Activated CD4-positive, alpha-beta memory T cell treated with anti-CD3 and anti-CD28 coated beads, Interleukin-2, amount 10 ng/mL, durations not matched to agents 7 days and 5 days (primary cell): ENCODE measurements around the gene SLC39A8. TPM values are rescaled to one million over a fixed set of nuclear protein-coding genes. Genes with fewer than 3 reads are reported as not detected.
"Not testable (repeated sequence)": the region's sequence is repeated elsewhere in the genome, so short reads cannot be mapped to it uniquely, and the experiment has no call there.

Experiments used
- CTCF ChIA-PET: fragments of 350-600 bp; sonication (Branson Sonifier 250); formaldehyde crosslinking; loops from one replicate; lab custom pipeline; 2021; ENCODE audit warnings: antibody characterized with exemption, inconsistent platforms; lab: Charles Lee
- POLR2A ChIA-PET: fragments of 350-600 bp; sonication (Branson Sonifier 250); formaldehyde crosslinking; loops from one replicate; lab custom pipeline; 2021; ENCODE audit warnings: antibody characterized with exemption; lab: Charles Lee
- DNase-seq: peaks from one replicate; pipeline ENCODE4 v3.0.0-alpha.2; 2020
- H3K27ac Mint-ChIP-seq: one replicate; pipeline ENCODE4 v1.8.0; 2021; ENCODE audit warnings: mild to moderate bottlenecking, mixed read lengths
- H3K27me3 Mint-ChIP-seq: one replicate; pipeline ENCODE4 v1.8.0; 2021; ENCODE audit warnings: mixed read lengths
- H3K36me3 Mint-ChIP-seq: one replicate; pipeline ENCODE4 v1.8.0; 2021; ENCODE audit warnings: low read depth, mixed read lengths
- H3K4me1 Mint-ChIP-seq: one replicate; pipeline ENCODE4 v1.8.0; 2021; ENCODE audit warnings: mixed read lengths
- H3K4me3 Mint-ChIP-seq: one replicate; pipeline ENCODE4 v1.8.0; 2021; ENCODE audit warnings: mild to moderate bottlenecking, mixed read lengths
- H3K9me3 Mint-ChIP-seq: one replicate; pipeline ENCODE4 v1.8.0; 2021; ENCODE audit warnings: mixed read lengths
- total RNA-seq, 2 experiments: library from RNA; stranded (reverse); gene quantifications; one replicate each; pipeline ENCODE4 v1.2.3, GENCODE V29; 2021

Gene SLC39A8
- 100 to 1,000 TPM; 101 to 103 TPM for total RNA-seq

GRCh38 chr4:102344954-102345794 lies at the start of gene SLC39A8:
SLC39A8 (minus strand) TSS chr4:102345482; CDS start chr4:102344662, 820 bp downstream.
- peak within 1 kb of the TSS; percentile 92 for H3K27ac Mint-ChIP-seq

GRCh38 chr4:102392033-102392744 lies 46.9 kb upstream of the SLC39A8 start:
- H3K4me1 Mint-ChIP-seq = peaks cover 9% of the 10 kb centered on the region
- ChIA-PET CTCF (no interaction called here), POLR2A (no interaction called here)
- H3K36me3 Mint-ChIP-seq = no peaks in the 10 kb centered on the region
- H3K27me3 Mint-ChIP-seq = peaks cover 6% of the 10 kb centered on the region
- H3K27ac Mint-ChIP-seq = no peak overlapping the region
- H3K4me3 Mint-ChIP-seq = no peak overlapping the region
- DNase-seq = no peak
- no peaks in the 10 kb centered on the region for H3K9me3 Mint-ChIP-seq

More at GRCh38 chr4:102344954-102345794, at the start of gene SLC39A8:
- ChIA-PET POLR2A (interaction anchor here (0.6 to 3.6 kb wide), 37 partner anchors 8 to 1326 kb away, joined by 3 to 39 read pairs (median 4); partner anchors contain the start of genes BDH2, CISD2, NFKB1 and PPP3CA), CTCF (interaction anchor here (0.7 to 2.3 kb wide), 15 partner anchors 8 to 754 kb away, joined by 3 to 39 read pairs (median 4); partner anchors contain the start of genes BDH2, CISD2, MANBA and UBE2D3)
- H3K27me3 Mint-ChIP-seq = peaks cover 7% of the 10 kb centered on the region
- peaks cover 44% of the 10 kb centered on the region for H3K4me1 Mint-ChIP-seq
- peak; percentile 91 for DNase-seq
- no peaks in the 10 kb centered on the region for H3K9me3 Mint-ChIP-seq
- peak within 1 kb of the TSS; percentile 78 for H3K4me3 Mint-ChIP-seq
- peaks cover 23% of the 10 kb centered on the region for H3K36me3 Mint-ChIP-seq

GRCh38 chr4:102390438-102390837 lies 45.2 kb upstream of the SLC39A8 start:
- no peak overlapping the region for H3K4me3 Mint-ChIP-seq
- peaks cover 14% of the 10 kb centered on the region for H3K27me3 Mint-ChIP-seq
- no peak overlapping the region for H3K27ac Mint-ChIP-seq
- H3K9me3 Mint-ChIP-seq = no peaks in the 10 kb centered on the region
- no peak for DNase-seq
- no peaks in the 10 kb centered on the region for H3K36me3 Mint-ChIP-seq
- peaks cover 9% of the 10 kb centered on the region for H3K4me1 Mint-ChIP-seq
- CTCF ChIA-PET = interaction anchor here (2.1 kb wide), 1 partner anchor 45 kb away, joined by 6 read pairs; the partner anchor contains the start of gene SLC39A8
- POLR2A ChIA-PET = no interaction called here

GRCh38 chr4:102388611-102389010 lies 43.3 kb upstream of the SLC39A8 start:
- no peaks in the 10 kb centered on the region for H3K36me3 Mint-ChIP-seq
- no peaks in the 10 kb centered on the region for H3K9me3 Mint-ChIP-seq
- peaks cover 9% of the 10 kb centered on the region for H3K4me1 Mint-ChIP-seq
- no peak overlapping the region for H3K27ac Mint-ChIP-seq
- ChIA-PET CTCF (interaction anchor here (2.1 kb wide), 1 partner anchor 43 kb away, joined by 6 read pairs; the partner anchor contains the start of gene SLC39A8), POLR2A (no interaction called here)
- H3K4me3 Mint-ChIP-seq = no peak overlapping the region
- H3K27me3 Mint-ChIP-seq = peaks cover 14% of the 10 kb centered on the region
- DNase-seq = no peak

DNA sequence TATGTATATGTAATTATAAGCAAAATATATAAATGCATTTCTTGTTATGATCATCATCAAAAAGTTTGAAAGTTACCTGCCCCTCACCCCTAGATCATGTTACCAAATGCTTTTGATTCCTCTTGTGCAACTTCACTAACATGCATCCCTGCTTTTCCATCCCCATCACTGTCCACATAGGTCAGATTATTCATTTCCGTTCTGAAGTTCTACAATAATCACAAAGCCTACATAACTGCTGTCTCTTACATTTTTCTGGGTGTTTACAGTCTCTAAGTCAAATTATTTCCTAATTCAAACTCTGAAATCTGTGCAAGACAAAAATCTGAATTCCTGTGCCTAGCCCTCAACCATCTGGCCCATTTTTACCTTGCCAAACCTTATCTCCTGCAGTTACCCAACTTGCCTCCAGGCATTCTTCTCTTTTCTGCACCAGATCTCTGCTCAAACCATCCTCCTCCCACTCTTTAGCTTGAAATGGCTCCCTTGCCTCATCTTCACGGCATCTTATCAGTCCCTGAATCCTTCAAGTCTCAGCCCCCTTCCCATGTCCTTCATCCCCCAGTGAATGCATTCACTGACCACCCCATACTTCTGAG lies 42.4 kb upstream of the SLC39A8 start:
- H3K9me3 Mint-ChIP-seq = no peaks in the 10 kb centered on the region
- peaks cover 9% of the 10 kb centered on the region for H3K4me1 Mint-ChIP-seq
- ChIA-PET CTCF (no interaction called here), POLR2A (no interaction called here)
- DNase-seq = no peak
- no peaks in the 10 kb centered on the region for H3K36me3 Mint-ChIP-seq
- H3K4me3 Mint-ChIP-seq = no peak overlapping the region
- peaks cover 22% of the 10 kb centered on the region for H3K27me3 Mint-ChIP-seq
- no peak overlapping the region for H3K27ac Mint-ChIP-seq

DNA sequence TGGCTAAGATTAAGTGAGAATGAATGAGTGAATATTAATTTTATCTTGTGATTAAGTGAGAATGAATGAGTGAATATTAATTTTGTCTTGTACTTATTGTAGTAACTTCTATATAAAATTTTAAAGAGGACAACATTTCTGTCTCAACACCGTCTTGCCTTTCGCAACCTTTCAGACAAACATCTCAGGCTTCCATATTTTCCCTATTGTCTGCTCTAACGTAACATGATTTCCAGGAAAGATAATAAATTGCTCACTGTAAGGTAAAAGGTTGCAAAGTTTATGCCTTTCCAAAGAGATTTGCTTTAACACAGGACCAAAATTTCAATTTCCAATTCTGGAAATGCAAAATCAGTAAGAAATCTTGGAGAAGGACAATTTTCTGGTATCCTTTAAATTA lies 41.7 kb upstream of the SLC39A8 start:
- no peak overlapping the region for H3K27ac Mint-ChIP-seq
- CTCF ChIA-PET = no interaction called here
- H3K27me3 Mint-ChIP-seq = peaks cover 26% of the 10 kb centered on the region
- no peak overlapping the region for H3K4me3 Mint-ChIP-seq
- POLR2A ChIA-PET = no interaction called here
- DNase-seq = no peak
- peaks cover 9% of the 10 kb centered on the region for H3K4me1 Mint-ChIP-seq
- no peaks in the 10 kb centered on the region for H3K36me3 Mint-ChIP-seq
- no peaks in the 10 kb centered on the region for H3K9me3 Mint-ChIP-seq

DNA sequence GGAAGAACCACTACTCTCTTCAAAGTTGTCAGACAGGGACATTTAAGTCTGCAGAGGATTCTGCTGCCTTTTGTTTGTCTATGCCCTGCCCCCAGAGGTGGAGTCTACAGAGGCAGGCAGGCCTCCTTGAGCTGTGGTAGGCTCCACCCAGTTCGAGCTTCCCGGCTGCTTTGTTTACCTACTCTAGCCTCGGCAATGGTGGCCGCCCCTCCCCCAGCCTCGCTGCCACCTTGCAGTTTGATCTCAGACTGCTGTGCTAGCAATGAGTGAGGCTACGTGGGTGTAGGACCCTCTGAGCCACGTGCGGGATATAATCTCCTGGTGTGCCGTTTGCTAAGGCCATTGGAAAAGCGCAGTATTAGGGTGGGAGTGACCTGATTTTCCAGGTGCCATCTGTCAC lies 35.0 kb upstream of the SLC39A8 start:
- H3K9me3 Mint-ChIP-seq, DNase-seq, H3K4me3 Mint-ChIP-seq, POLR2A ChIA-PET, H3K4me1 Mint-ChIP-seq, H3K36me3 Mint-ChIP-seq, CTCF ChIA-PET, H3K27ac Mint-ChIP-seq: not testable (repeated sequence)
- H3K27me3 Mint-ChIP-seq = peaks cover 32% of the 10 kb centered on the region

- H3K36me3 Mint-ChIP-seq = no peaks in the 10 kb centered on the region
- POLR2A ChIA-PET = no interaction called here
- H3K27ac Mint-ChIP-seq = no peak overlapping the region
- H3K27me3 Mint-ChIP-seq = peaks cover 4% of the 10 kb centered on the region
- no peaks in the 10 kb centered on the region for H3K4me1 Mint-ChIP-seq
- no peak overlapping the region for H3K4me3 Mint-ChIP-seq
- H3K9me3 Mint-ChIP-seq = peaks cover 2% of the 10 kb centered on the region
- CTCF ChIA-PET = no interaction called here
- DNase-seq = no peak
These were observed 17.7 kb upstream of the SLC39A8 start for GRCh38 chr4:102362922-102363432.

GRCh38 chr4:102358128-102358527 lies 12.8 kb upstream of the SLC39A8 start:
- H3K27ac Mint-ChIP-seq = no peak overlapping the region
- POLR2A ChIA-PET = interaction anchor here (1.4 kb wide), 1 partner anchor 13 kb away, joined by 5 read pairs; the partner anchor contains the start of gene SLC39A8

GRCh38 chr4:102357637-102358036 lies 12.4 kb upstream of the SLC39A8 start:
- not testable (repeated sequence) for DNase-seq, H3K36me3 Mint-ChIP-seq, H3K27ac Mint-ChIP-seq, H3K9me3 Mint-ChIP-seq, H3K4me3 Mint-ChIP-seq, H3K4me1 Mint-ChIP-seq
- ChIA-PET POLR2A (interaction anchor here (1.4 kb wide), 1 partner anchor 12 kb away, joined by 5 read pairs; the partner anchor contains the start of gene SLC39A8), CTCF (interaction anchor here (0.6 kb wide), 1 partner anchor 1169 kb away, joined by 4 read pairs; no protein-coding TSS in a partner anchor)
- H3K27me3 Mint-ChIP-seq = peaks cover 10% of the 10 kb centered on the region

More at GRCh38 chr4:102358128-102358527, 12.8 kb upstream of the SLC39A8 start:
- no peak for DNase-seq
- Mint-ChIP-seq H3K9me3 (no peaks in the 10 kb centered on the region), H3K27me3 (peaks cover 12% of the 10 kb centered on the region), H3K36me3 (no peaks in the 10 kb centered on the region), H3K4me3 (no peak overlapping the region), H3K4me1 (peaks cover 3% of the 10 kb centered on the region)
- CTCF ChIA-PET = no interaction called here

DNA sequence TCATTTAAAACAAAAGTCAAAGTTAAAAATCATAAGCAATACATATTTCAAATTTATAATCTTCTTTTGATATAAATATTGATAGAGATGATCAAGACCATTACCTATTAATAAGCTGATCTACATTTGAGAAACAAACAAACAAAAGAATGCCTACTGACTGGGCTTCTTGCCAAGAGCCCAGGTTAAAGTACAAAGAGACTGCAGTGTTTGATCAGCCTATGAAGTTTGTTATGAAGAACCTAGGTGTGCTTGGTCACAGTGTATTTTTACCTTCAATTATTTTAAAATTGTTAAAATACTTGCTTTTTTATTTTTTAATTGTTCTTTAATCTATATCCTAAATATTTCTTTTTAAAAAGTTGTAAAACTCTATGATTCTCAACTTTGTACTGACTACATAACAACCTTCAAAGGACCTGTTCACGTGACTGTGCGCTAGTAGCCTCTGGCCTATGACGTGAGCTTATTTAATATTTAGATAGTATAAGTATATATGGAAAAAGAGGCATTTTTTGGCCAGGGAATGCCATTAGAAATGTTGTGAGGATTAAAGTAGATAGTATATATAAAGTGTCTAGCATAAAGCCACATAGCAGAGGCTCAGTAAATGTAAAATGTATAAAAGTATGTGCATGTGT lies 11.4 kb upstream of the SLC39A8 start:
- Mint-ChIP-seq H3K27ac (no peak overlapping the region), H3K36me3 (no peaks in the 10 kb centered on the region), H3K27me3 (peaks cover 10% of the 10 kb centered on the region), H3K4me1 (peaks cover 3% of the 10 kb centered on the region), H3K9me3 (no peaks in the 10 kb centered on the region), H3K4me3 (no peak overlapping the region)
- DNase-seq = no peak
- ChIA-PET CTCF (no interaction called here), POLR2A (no interaction called here)

DNA sequence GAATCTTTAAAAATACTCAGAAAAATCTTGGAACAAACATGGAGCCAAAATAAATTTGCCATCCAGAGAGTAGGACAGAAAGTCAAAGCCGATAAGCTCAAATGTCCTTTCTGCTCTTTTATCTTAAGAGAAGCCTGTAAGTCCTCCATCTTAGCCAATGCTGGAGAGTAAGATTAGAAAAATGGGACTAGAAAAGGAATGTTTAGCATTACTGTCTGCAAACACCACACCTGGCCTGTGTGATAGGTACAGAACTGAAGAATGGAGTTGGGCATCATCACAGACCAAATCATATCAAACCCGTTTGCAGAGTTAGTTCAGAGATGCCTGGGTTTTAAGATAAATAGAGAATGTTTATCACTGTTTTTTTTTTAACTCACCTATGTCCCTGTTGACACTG lies 10.5 kb upstream of the SLC39A8 start:
- Mint-ChIP-seq H3K36me3 (no peaks in the 10 kb centered on the region), H3K27me3 (peaks cover 17% of the 10 kb centered on the region), H3K27ac (no peak overlapping the region), H3K4me3 (no peak overlapping the region), H3K9me3 (no peaks in the 10 kb centered on the region), H3K4me1 (peaks cover 3% of the 10 kb centered on the region)
- CTCF ChIA-PET = no interaction called here
- POLR2A ChIA-PET = no interaction called here
- no peak for DNase-seq
